Astrocyte of the spinal cord (primary cell): Measurements from ENCODE around the gene MTG2.
A peak's percentile ranks its signal among the peaks of the same experiment; 100 is the strongest.

Source experiments
- DNase-seq: peaks from one replicate; pipeline ENCODE4 v3.0.0; 2011; ENCODE audit warnings: low read depth, low spot score
- H3K4me3 ChIP-seq: 2 replicates; pipeline ENCODE4 v1.5.1; 2011; ENCODE audit warnings: low read depth, mild to moderate bottlenecking, low read length, moderate library complexity
- in situ Hi-C: cut with HindIII; loops from 2 replicates; pipeline ENCODE4 v1.10.0; 2017; ENCODE audit warnings: low sequenced_read_pairs
- TF ChIP-seq, protein P1 (sequence below): IDR thresholded peaks from 2 replicates; pipeline ENCODE4 v1.5.1; 2012; ENCODE audit warnings: low read depth, mild to moderate bottlenecking, low read length, inconsistent platforms

The MTG2 gene

DNA sequence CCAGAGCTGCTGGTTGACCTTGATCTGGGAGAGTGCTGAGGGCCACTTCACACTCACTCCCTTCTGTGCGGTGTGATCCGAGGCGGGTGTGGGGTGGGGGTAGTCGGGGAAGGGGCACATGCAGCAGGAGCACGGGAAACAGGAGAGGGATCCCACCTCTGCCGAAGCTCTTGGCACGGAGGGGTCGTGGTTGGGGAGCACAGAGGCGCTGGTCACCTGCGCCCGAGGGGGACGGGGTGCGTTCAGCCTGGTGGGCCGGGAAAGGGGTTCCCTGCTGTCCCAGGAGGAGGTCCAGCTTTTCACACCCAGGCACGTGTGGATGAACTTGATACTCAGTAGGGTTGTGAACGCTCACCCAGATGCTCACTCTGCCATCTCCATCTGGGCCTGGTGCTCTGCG, 22.0 kb upstream of the MTG2 start:
- TF ChIP-seq, protein P1, sequence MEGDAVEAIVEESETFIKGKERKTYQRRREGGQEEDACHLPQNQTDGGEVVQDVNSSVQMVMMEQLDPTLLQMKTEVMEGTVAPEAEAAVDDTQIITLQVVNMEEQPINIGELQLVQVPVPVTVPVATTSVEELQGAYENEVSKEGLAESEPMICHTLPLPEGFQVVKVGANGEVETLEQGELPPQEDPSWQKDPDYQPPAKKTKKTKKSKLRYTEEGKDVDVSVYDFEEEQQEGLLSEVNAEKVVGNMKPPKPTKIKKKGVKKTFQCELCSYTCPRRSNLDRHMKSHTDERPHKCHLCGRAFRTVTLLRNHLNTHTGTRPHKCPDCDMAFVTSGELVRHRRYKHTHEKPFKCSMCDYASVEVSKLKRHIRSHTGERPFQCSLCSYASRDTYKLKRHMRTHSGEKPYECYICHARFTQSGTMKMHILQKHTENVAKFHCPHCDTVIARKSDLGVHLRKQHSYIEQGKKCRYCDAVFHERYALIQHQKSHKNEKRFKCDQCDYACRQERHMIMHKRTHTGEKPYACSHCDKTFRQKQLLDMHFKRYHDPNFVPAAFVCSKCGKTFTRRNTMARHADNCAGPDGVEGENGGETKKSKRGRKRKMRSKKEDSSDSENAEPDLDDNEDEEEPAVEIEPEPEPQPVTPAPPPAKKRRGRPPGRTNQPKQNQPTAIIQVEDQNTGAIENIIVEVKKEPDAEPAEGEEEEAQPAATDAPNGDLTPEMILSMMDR, result no peak
- in situ Hi-C loops, result no loop called here
- H3K4me3 ChIP-seq, result no peak overlapping the region
- DNase-seq, result no peak

GRCh38 chr20:62161347-62161746, 21.5 kb upstream of the MTG2 start:
- in situ Hi-C loops, result no loop called here
- no peak overlapping the region for H3K4me3 ChIP-seq
- DNase-seq, result peak; percentile 54
- TF ChIP-seq, protein P1, result no peak

DNA sequence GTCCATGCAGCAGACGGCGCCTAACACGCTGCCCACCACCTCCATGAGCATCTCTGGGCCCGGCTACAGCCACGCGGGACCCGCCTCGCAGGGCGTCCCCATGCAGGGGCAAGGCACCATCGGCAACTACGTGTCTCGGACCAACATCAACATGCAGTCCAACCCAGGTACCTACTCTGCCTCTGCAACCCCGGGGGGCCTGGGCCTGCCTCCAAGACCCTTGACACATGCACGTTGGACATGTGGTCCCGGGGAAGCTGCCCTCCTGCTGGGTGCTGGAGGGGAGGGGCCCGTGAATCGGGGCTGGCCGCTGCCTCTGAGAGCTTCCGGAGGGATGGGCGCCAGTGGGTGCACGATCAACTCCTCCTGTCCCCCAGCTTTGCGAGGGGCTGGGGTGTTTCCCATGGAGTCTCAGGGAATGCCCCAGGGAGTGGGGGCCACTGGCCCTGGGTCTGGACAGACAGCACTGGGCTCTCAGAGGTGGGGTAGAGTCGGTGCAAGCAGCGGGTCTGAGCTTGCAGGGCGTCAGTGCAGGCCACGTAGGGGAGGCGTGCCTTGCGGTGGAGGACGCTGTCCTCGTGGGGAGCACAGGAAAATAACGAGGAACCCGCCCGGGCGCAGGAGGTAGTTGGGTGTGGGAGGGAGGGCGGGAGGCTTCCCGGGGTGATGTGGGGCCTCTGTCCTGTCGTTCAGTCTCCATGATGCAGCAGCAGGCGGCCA, 19.9 kb upstream of the MTG2 start:
- DNase-seq, result no peak
- H3K4me3 ChIP-seq, result no peak overlapping the region
- TF ChIP-seq, protein P1, result no peak
- in situ Hi-C loops, result no loop called here

- in situ Hi-C loops, result no loop called here
Observed at GRCh38 chr20:62163485-62163865, 19.4 kb upstream of the MTG2 start.

GRCh38 chr20:62163986-62164762, 18.7 kb upstream of the MTG2 start:
- TF ChIP-seq, protein P1, result no peak
- no peak overlapping the region for H3K4me3 ChIP-seq
- no peak for DNase-seq
- in situ Hi-C loops, result no loop called here

More at GRCh38 chr20:62163485-62163865, 19.4 kb upstream of the MTG2 start:
- TF ChIP-seq, protein P1, result no peak
- no peak overlapping the region for H3K4me3 ChIP-seq
- no peak for DNase-seq

DNA sequence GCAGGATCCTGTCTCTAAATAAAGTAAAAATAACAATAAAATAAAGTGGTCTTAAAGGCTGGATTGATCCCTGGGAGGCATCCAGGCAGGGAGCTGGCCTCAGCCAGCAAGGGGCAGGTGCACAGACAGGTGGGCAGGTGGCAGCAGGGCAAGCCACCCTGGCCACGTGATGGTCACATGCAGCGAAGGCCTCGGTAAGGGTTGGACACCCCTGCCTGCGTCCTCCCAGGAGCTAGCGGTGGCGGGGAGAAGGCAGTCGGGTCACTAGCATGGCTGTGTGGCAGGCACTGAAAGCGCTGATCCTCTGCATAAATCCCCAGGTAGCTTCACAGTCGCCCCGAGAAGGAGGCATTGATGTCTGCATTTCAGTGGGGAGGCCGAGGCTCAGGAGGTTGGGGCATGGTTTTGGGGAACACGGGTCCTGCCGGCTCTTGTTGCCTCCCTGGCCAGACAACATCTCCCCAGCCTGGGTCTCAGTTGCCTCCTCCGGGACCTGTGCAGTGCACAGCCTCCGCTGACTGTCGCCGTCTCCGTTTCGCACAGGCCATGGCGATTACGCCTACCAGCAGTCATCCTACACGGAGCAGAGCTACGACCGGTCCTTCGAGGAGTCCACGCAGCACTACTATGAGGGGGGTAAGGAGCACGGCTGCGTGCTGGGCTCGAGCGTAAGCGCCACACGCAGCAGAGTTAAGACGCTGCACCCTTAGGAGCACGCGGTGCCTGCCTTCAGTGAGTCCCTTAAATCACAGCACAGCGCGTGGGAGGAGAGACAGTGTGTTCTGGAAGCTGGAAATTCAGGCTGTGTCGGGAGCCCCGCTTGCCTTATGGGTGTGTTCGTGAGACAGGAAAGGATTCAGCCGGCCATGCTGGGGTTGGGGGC, 17.7 kb upstream of the MTG2 start:
- in situ Hi-C loops, result no loop called here
- no peak for DNase-seq
- no peak overlapping the region for H3K4me3 ChIP-seq
- TF ChIP-seq, protein P1, result no peak
